Measurements from ENCODE around the gene RASGEF1C.
"Not testable (repeated sequence)": the region's sequence is repeated elsewhere in the genome, so short reads cannot be mapped to it uniquely, and the experiment has no call there.

GRCh38 chr5:180124662-180125061, 84.3 kb downstream of the RASGEF1C start:
- TF ChIP-seq CTCF, POLR2A (IDR thresholded peaks at IDR 0.05): not testable (repeated sequence)

All from lower leg skin (tissue), 3 donors.